MCF 10A (cell line): ENCODE results near the gene MON1A. TPM values are rescaled to one million over a fixed set of nuclear protein-coding genes. Genes with fewer than 3 reads are reported as not detected.
A peak's percentile ranks its signal among the peaks of the same experiment; 100 is the strongest.

Experiments used
- BruUV-seq: library from RNA; stranded (reverse); fragments of 400-500 nt; replicated peaks from 2 replicates; lab custom pipeline; 2021; lab: Mats Ljungman, UMichigan
- CTCF ChIA-PET: fragments of 300-600 bp; sonication (Branson Sonifier 250); formaldehyde crosslinking; extraction: SDS; loops from one replicate; lab custom pipeline; 2021; ENCODE audit warnings: antibody characterized with exemption, inconsistent platforms; lab: Yijun Ruan, JAX
- POLR2A ChIA-PET: fragments of 300-600, 350-650 bp; sonication (Branson Sonifier 250); formaldehyde crosslinking; extraction: SDS; loops from one replicate; lab custom pipeline; 2020; ENCODE audit warnings: antibody characterized with exemption, inconsistent platforms; lab: Yijun Ruan, JAX
- DNase-seq: peaks from one replicate; pipeline ENCODE4 v3.0.0-alpha.2; 2018; ENCODE audit not compliant: unreplicated experiment
- H3K27ac Mint-ChIP-seq: one replicate; pipeline ENCODE4 v1.8.0; 2022; ENCODE audit warnings: mild to moderate bottlenecking, low read depth, mixed read lengths; ENCODE audit not compliant: unreplicated experiment
- H3K27me3 Mint-ChIP-seq: one replicate; pipeline ENCODE4 v1.8.0; 2022; ENCODE audit warnings: mixed read lengths; ENCODE audit not compliant: insufficient read depth, unreplicated experiment
- H3K36me3 Mint-ChIP-seq: one replicate; pipeline ENCODE4 v1.8.0; 2022; ENCODE audit warnings: mild to moderate bottlenecking, moderate library complexity, mixed read lengths; ENCODE audit not compliant: insufficient read depth, unreplicated experiment
- H3K4me1 Mint-ChIP-seq: one replicate; pipeline ENCODE4 v1.8.0; 2022; ENCODE audit warnings: mixed read lengths; ENCODE audit not compliant: insufficient read depth, unreplicated experiment
- H3K4me3 Mint-ChIP-seq: one replicate; pipeline ENCODE4 v1.8.0; 2022; ENCODE audit warnings: mild to moderate bottlenecking, moderate library complexity, mixed read lengths; ENCODE audit not compliant: unreplicated experiment
- H3K9me3 Mint-ChIP-seq: one replicate; pipeline ENCODE4 v1.8.0; 2022; ENCODE audit warnings: mixed read lengths; ENCODE audit not compliant: unreplicated experiment
- CTCF ChIP-seq: fragments of 200-600 bp; IDR thresholded peaks from one replicate; pipeline ENCODE4 v1.8.0; 2022; ENCODE audit warnings: antibody characterized with exemption, mild to moderate bottlenecking; ENCODE audit not compliant: unreplicated experiment
- intact Hi-C: fragments of 100-400 bp; cut with micrococcal nuclease; formaldehyde crosslinking; loops from 2 replicates; pipeline ENCODE4 v1.14.1; 2022
- total RNA-seq: library from RNA; stranded (reverse); gene quantifications from 2 replicates; pipeline ENCODE4 v1.2.3, GENCODE V29; 2022

MON1A gene
- total RNA-seq, 1 experiment from 2014 or later, result 18.6 TPM

DNA sequence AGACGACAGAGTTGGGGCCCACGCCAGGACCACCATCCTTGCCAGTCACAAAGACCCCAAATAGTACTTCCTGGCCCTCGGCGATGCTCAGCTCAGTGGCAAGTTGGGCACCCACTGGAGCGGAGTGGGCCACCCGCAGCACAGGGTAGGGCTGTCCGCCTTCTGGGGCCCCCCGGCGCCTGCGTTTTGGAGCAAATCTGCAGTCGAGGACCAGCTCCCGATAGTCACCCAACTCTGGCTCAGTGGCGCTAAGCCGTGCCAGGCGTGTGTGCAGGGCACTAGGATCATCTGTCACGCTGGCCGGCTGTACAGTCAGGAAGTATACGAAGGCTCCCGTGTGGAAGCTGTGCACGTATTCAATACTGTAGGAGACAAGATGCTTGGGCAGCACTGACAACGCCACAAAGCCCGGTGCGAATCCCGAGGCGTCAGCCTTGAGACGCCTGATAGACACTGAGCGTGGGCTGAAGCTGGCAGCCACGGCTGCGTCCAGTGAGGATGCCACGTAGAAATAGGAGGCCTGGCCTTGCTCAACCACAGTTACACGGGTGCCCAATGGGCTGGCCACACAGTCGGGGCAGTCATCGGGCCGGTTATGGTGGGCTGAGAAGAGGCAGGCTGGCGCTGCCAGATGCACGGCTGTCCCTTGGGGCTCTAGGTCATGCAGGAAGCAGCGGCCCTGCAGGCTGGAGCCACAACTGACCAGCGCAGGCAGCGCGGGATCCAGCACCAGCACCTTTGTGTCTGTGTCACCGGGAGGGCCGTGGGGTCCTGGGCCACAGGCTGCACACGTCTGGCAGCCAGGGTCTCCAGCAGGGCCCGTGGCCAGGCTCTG is 26.9 kb downstream of the MON1A start:
- no peak overlapping the region for H3K27ac Mint-ChIP-seq
- no peak for TF ChIP-seq CTCF
- H3K36me3 Mint-ChIP-seq, result peaks cover 6% of the 10 kb centered on the region
- BruUV-seq, result no TSS peak
- ChIA-PET CTCF (interaction anchor here (0.6 to 11.1 kb wide), 4 partner anchors 8 to 1632 kb away, joined by 3 to 143 read pairs (median 3); no protein-coding TSS in a partner anchor), POLR2A (interaction anchor here (1.0 to 5.1 kb wide), 8 partner anchors 13 to 402 kb away, joined by 3 to 30 read pairs (median 6); partner anchors contain the start of genes INKA1, IP6K1, MON1A and RBM6)
- peak overlapping the region; percentile 73 for H3K4me3 Mint-ChIP-seq
- H3K4me1 Mint-ChIP-seq, result peaks cover 21% of the 10 kb centered on the region
- no peaks in the 10 kb centered on the region for H3K9me3 Mint-ChIP-seq
- intact Hi-C loops, result loop anchor here (5.0 kb wide), 1 partner anchor 180 kb away; the partner anchor contains the start of gene GMPPB
- no peaks in the 10 kb centered on the region for H3K27me3 Mint-ChIP-seq
- DNase-seq, result no peak

DNA sequence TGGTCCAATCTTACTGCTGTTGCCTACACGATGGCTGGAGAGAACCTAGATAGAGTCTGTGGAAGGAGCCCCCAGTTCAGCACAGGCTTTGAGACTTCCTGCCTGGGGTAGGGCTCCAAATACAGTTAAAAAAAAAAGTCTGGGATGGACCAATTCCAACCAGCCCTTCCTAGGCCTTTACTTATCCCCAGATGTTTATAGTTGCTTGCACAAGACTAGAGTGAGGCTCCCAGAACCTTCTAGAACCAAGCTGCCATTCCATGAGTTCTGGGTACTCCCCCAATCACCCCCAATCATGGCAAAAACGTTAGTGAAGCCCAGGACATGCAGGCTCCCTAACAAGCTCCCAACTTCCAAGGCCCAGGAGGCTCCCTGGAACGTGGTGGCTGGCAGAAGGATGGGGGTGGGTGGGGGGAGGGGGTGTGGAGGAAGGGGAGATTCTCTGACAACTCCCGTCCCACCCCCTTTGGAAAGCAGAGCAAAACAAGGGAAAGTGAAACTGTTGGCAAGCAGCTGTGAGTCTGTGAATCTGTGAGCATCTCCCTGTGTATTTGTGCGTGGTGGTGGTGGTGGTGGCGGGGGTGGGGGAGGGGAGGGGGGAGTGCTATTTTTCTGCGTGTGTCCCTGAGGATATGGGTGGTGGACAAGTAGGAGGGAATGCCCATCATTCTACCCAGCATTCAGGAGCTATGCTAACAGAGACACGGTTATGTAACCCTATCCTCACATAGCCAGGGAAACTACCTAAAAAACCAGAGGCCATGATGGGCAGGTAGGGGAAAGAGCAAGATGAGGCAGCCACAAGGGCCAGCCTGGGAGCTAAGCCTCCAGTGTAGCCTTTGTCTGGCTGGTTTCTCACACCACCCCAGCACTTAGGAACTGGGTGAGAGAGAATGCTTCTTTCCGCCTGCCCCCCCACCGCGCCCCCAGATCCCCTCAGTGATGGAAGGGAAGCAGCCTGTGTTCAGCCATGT is 28.0 kb downstream of the MON1A start:
- H3K4me3 Mint-ChIP-seq, result peak overlapping the region; percentile 73
- H3K27ac Mint-ChIP-seq, result peak overlapping the region; percentile 94
- no TSS peak for BruUV-seq
- no peaks in the 10 kb centered on the region for H3K9me3 Mint-ChIP-seq
- ChIA-PET POLR2A (interaction anchor here (0.6 to 5.1 kb wide), 17 partner anchors 14 to 401 kb away, joined by 3 to 30 read pairs (median 7); partner anchors contain the start of genes CDHR4, INKA1, IP6K1 and MON1A), CTCF (interaction anchor here (0.5 to 11.1 kb wide), 11 partner anchors 9 to 152 kb away, joined by 3 to 143 read pairs (median 4); partner anchors contain the start of genes INKA1 and MON1A)
- H3K4me1 Mint-ChIP-seq, result peaks cover 21% of the 10 kb centered on the region
- DNase-seq, result peak; percentile 39
- no peak for TF ChIP-seq CTCF
- H3K36me3 Mint-ChIP-seq, result peaks cover 12% of the 10 kb centered on the region
- no peaks in the 10 kb centered on the region for H3K27me3 Mint-ChIP-seq
- intact Hi-C loops, result loop anchor here (2.0 to 5.0 kb wide), 2 partner anchors 45 to 179 kb away; partner anchors contain the start of genes GMPPB and TRAIP

DNA sequence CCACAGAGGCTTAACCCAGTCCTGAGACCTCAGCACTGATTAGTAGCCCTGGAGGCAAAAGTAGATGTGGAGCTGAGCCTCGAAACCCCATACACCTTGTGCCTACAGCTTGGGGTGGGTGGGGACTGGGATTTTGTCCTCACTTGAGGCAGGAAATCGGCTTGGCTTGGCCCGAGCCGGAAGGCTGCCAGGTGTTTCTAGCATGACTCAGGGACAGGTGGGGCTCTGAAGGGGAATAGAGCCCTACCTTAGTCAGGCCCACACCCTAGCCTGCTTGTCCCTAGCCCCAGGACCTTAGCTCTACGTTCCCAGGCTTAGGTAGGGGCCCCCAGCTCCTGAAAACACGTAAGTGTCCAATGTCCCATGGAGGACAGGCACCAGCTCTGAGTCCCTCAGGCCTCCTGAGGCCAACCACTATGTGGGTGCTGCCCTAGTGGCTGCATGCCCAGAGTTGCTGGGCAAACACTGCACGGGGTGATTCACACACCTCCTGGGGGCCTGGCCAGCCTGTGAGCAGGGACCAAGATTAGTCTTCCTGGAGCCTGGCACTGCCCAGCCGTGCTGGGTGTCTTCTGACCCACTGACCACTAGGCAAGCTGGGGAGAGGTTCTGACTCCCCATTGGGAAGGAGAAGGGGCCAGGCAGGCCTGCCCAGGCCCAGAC is 29.0 kb downstream of the MON1A start:
- DNase-seq, result peak; percentile 97
- Mint-ChIP-seq H3K36me3 (peaks cover 12% of the 10 kb centered on the region), H3K27ac (peak overlapping the region; percentile 94), H3K4me3 (peak overlapping the region; percentile 71), H3K4me1 (peaks cover 16% of the 10 kb centered on the region), H3K27me3 (no peaks in the 10 kb centered on the region), H3K9me3 (no peaks in the 10 kb centered on the region)
- intact Hi-C loops, result loop anchor here (1.0 to 5.0 kb wide), 3 partner anchors 44 to 178 kb away; partner anchors contain the start of genes GMPPB and TRAIP
- no TSS peak for BruUV-seq
- TF ChIP-seq CTCF, result no peak
- POLR2A ChIA-PET, result interaction anchor here (0.6 to 5.1 kb wide), 26 partner anchors 11 to 265 kb away, joined by 3 to 30 read pairs (median 4); partner anchors contain the start of genes CDHR4, INKA1, IP6K1 and MON1A
- CTCF ChIA-PET, result interaction anchor here (0.5 to 11.1 kb wide), 19 partner anchors 9 to 370 kb away, joined by 3 to 143 read pairs (median 3); partner anchors contain the start of genes INKA1 and MON1A
